NCI-H146 treated with DMSO at 0.1 percent for 48 hours (cell line): ENCODE results near the gene PDCL3.
A peak's percentile ranks its signal among the peaks of the same experiment; 100 is the strongest.

Source experiments
- DNase-seq: peaks from one replicate; lab custom pipeline; 2025; ENCODE audit not compliant: unreplicated experiment; lab: John Stamatoyannopoulos, UW

Gene PDCL3

DNA sequence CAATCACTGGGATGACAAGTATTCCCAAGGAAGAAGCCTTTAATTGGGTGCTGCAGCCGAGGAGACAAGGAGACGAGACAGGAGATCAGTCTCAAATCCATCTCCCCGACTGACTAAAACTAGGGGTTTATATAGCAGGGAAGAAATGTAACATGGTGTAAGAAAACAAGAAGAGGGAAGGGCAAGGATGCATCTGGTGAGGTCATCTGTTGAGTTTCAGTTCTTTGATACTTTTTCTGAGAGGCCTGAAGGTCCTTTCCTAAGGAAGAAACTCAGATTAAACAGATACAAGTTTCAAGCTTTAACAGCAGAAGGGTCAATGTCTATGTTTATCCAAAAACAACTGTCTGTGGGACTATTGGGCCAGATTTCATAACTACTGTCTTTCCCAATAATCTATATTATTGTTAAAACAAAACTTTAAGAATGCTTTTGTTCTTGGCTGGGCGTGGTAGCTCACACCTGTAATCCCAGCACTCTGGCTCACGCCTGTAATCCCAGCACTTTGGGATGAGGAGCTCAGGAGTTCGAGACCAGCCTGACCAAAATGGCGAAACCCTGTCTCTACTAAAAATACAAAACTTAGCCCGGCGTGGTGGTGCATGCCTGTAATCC, 2.5 kb upstream of the PDCL3 start:
- DNase-seq, result no peak

DNA sequence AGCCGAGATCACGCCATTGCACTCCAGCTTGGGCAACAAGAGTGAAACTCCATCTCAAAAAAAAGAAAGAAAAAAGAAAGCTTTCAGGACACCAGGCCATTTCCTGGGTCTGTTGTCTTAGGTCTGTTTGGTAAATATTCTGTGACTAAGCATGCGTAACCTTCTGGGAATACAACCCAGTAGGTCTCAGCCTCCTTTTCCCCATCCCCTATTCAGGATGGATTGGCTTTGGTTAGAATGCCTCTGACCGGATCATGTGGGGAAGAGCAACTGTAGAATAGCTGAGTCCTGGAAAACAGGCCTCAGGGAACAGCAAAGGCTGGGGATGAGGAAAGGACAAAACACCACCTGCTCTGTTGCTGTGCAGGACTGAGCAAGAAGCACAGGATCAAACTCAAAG, 1.6 kb upstream of the PDCL3 start:
- DNase-seq, result no peak

DNA sequence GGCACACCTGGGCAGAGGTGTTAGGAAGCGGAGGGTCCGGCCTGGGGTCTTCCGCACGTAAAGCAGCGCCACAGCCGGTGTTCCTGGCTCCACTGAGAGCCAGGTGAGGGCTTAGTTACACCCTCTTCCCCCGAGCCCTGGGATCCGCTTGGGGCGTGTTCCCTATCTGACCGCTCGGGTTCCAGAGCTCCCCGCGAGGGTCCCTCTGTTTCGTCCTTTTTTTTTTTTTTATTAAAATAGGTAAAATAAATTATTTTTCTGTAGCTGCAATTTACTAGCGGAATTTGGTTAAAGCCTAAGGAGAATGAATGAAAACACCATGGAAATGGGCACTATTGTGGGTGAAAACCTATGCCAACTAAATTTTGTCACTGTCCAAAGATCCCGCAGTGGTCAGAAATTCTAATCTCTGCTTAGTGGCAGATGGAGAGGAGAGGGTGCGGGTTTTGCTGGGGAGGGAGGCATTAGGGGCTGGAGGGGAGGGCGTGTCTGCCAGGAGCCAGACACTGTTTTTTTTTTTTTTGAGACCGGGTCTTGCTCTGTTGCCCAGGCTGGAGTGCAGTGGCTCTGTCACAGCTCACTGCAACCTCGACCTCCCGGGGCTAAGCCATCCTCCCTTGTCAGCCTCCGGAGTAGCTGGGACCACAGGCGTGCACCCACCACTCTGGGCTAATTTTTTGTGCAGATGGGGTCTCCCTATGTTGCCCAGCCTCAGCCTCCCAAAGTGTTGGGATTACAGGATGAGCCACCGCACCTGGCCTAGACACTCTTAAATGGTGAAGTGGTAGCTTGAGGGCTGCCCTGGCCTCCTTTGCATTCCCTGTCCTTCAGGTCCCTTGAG, 834 bp downstream of the PDCL3 start:
- peak; percentile 57 for DNase-seq

DNA sequence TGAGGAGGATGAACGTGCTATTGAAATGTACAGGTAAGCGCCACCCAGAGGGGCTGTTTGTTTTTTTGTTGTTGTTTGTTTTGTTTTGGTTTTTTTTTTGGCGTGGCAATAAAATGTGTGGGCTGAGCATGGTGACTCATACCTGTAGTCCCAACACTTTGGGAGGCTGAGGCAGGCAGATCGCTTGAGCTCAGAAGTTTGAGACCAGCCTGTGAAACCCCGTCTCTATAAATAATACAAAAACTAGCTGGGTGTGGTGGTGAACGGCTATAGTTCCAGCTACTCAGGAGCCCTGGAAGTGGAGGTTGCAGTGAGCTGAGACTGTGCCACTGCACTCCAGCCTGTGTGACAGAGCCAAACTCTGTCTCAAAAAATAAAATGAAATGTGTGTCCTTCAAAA, 6.2 kb downstream of the PDCL3 start:
- no peak for DNase-seq

DNA sequence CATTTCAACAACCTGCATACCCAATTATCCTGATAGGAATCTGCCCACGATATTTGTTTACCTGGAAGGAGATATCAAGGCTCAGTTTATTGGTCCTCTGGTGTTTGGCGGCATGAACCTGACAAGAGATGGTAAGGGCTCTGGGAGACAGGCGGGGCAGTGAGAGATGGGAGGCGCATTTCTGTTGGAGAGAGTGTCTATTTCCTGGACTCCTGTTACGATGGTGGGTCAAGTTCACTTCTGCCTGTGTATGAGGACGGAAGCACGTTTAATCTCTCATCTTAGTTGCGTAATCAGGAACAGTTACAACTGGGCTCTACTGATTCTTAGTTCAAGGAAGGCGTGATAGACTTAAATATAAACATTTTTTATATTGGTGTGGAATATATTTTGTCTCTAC, 8.9 kb downstream of the PDCL3 start:
- DNase-seq, result no peak

DNA sequence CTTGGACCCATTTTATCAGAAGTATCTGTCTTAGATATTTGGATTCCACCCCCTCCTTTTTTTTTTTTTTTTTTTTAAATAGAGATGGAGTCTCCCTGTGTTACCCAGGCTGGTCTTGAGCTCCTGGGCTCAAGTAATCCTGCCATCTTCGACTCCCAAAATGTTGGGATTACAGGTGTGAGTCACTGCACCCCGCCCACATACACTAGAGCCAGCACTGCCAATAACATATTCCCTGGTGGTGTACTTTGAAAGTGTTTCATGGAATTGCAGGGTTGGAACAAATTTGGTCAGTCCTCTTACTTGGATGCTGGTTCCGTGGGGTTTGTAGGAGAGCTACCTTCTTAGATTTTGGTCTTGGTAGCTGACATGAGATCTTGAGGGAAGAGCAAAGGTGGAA, 15.0 kb downstream of the PDCL3 start:
- DNase-seq, result no peak

DNA sequence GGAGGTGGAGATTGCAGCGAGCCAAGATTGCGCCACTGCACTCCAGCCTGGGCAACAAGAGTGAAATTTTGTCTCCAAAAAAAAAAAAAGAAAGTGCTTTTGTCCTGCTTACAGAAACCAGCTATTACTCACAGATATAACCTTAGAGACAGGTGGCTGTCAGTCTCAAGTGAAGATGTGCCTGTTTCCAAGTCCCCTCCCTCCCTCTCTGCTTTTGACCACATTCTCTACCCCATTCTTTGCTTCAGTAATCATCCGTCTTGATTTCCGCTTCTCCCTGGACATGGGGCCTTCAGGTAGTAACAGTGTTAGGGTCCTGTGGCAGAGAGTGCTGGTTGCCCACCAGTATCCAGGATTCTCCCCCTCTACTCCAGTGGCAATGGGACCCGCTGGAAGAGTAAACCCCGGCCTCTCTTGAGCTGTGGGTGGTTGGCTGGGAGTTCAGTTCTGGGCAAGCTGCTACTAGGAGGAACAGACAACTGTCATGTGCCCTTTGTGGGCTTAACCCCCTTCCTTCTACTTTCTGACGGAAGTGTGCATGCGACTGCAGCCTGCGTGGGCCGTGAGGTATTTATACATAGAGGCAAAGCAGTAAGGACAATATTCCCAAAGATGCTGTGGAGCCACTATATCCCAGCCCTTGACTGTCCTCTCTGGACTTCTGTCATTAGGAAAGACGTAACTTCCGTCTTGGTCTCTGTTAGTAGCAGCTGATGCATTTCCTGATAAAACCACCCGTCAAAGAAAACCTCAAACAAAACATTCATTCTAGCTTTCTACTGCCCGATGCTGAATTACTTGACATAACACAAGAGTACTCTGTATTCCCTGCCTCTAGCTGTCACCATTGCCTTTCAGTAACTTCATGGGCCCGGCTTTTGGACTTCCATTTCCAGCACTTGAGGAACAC, 17.8 kb downstream of the PDCL3 start:
- DNase-seq, result no peak

DNA sequence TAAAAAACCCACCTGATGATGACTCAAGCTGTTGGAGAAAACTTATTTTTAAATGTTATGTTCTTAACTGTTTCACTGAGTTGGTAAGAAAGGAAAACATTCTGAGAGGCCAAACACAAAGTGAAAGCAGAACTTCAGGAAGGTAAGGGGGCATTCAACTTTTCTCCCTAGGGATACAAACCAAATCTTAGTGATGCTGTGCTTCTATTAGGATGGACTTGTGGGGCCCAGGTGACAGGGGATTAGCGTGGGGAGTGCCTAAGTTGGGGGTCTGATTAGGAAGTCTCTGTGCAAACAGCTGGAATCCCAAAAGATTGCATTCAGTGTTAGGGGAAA, 18.5 kb downstream of the PDCL3 start:
- DNase-seq, result no peak

DNA sequence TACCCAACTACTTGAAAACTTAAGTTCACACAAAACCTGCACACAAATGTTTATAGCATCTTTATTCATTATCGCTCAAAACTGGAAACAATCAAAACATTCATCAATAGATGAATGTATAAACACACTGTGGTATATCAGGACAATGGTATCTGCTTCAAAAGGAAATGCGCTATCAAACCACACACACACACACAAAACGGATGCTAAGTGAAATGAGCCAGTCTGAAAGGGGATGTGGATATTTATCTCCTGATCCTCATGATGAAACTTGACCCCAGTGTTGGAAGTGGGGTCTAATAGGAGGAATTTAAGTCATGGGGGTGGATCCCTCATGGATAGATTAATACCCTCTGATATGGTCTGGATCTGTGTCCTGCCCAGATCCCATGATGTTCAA, 22.0 kb downstream of the PDCL3 start:
- no peak for DNase-seq

DNA sequence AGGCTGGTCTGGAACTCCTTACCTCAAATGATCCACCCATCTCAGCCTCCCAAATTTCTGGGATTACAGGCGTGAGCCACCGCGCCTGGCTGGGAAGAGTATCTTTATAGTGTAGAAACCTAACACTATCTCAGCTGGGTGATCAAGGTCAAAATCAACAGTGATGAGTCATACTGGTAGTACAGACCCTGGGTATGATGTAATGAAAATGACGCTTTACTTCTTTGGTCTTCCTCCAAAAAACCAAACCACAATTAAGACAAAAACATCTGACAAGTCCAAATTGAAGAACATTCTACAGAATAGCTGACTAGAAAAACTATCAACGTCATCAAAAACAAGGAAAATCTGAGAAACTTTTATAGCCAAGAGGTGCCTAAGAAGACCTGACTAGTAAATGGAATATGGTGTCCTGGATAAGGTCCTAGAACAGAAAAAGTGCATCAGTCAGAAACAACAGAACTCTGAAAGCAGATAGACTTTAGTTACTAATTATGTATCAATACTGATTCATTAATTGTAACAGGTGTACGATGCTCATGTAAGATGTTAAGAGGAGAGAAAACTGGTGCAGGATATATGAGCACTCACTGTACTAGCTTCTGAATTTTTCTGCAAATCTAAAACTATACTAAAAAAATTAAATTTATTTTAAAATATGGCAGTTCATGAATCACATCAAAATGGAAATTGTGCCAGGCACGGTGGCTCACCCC, 25.4 kb downstream of the PDCL3 start:
- DNase-seq, result no peak

DNA sequence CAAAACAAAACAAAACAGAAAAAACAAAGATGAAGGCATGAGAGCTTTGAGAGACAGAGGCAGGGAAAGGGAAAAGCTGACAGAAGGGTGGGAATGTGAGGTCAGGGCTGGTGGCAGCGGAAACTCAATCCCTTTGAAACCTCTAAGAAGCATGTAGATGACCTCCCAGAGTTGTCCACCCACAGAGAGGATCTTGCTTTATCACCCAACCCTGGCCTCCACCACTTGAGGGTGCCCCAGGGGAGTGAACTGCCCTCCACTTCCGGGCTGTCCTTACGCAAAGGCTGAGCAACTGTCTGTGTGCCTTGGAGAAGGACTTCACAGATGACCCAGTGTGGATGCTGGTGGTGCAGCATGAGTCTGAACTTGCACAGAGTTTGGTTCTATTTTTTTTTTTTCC, 26.7 kb downstream of the PDCL3 start:
- DNase-seq, result no peak

DNA sequence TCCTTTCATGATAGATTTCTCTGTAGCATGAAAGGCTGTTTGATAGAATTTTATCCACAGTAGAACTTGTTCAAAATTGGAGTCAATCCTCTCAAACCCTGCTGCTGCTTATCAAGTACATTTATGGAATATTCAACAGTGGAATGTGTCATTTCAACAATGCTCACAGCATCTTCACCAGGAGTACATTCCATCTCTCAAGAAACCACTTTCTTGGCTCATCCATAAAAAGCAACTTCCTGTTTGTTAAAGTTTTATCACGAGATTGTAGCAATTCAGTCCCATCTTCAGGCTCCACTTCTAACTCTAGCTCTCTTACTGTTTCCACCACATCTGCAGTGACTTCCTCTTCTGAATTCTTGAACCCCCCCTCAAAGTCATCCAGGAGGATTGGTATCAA, 29.4 kb downstream of the PDCL3 start:
- no peak for DNase-seq

DNA sequence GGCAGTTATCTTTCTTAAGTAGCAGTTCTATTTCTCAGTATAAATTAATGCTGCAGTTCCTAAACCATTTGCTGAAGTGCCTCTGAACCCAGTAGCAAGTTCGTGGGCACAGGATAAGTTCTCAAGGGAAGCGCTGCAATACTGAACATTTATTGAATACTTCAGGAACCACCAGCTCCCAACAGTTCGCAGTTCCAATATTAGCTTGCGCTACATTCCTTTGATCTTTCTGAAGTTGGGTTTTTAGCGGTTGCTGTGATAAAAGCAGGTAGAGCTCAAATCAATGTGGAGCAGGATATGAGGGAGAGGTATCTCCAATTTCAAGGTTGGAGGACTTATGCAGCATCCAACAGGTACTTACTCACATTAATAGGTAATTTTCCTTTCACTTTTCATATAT, 33.7 kb downstream of the PDCL3 start:
- no peak for DNase-seq

DNA sequence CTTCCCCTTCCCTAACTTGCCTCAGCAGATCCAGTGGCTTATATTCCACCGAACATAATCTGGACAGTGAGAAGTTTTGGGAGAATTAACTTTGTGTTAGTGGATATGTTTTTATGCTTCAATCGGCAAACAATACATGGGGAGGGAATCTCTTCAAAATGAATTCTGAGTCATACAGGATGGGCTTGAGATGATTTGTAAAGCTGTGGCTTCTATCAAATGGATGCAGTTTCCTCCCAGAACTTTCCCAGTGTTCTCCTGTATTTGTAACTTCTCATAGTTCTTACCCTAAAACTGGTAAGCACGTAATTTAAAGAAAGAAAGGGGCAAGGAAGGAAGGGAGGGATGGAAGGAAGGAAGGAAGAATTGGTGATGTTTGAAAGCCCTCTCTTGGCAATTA, 36.8 kb downstream of the PDCL3 start:
- no peak for DNase-seq

DNA sequence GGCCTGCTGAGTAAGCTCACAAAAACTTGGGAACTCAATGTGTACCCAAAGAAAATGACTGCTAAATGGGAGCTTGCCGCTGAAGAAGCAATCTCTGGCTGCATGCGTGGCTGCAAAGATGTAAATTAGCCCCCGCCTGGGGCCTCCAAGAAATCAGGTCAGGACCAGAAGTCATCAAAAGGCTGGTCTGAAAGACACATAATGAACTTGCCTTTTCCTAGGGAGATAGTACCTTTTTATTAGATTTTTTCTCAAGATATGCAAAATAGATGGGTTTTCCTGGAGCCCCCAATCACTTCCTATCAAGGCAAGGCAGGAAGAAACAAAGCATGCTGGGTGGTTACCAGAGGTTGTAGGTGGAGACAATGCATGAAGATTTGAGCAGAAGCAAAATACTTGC, 38.9 kb downstream of the PDCL3 start:
- no peak for DNase-seq

DNA sequence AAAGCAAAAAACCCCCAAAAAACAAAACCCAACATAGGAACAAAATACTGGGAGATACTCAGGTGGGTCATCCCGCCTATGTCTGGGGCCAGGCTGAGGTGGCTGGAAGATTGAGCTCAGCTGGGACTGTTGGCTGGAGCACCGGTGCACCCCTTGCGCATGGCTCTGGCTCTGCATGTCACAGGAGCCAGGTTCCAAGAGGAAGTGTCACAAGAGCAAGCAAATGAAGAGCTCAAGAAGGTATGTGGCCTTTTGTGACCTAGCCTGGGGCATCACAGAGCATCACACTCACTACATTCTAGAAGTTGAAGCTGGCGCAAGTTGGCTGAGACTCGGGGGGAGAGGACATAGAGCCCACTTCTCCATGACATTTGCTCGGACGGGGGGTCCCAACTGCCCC, 40.6 kb downstream of the PDCL3 start:
- DNase-seq, result no peak

DNA sequence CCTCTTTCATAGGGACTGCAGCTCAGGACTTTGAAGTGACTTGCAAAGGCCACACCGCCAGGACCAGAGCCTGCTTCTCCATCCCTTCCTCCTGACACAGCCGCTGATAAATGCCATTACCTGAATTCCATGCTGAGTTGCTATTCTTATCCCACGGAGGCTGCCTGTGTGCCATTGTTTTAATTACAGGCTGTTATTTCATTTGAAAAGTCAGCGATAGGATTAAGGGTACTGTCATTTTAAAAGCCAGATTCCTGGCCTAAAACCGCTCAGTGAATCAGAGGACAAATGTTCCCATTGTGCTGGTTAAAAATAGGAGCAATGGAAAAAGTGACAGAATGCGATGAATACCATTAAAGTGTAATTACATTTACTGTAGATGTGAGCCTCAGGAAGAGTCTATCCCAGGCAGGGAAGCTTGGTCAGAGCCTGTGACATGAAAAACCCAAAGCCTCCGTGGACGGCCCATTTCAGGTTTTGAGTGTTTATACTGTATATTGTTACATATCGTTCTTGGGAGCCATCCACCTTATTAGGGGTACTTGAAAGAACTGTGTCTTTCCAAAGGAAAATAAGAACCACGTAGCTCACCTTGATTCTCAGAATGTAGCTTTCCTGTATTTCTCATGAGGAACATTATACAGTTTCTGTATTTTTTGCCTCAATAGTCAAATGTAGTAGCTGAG, 41.3 kb downstream of the PDCL3 start:
- DNase-seq, result no peak

DNA sequence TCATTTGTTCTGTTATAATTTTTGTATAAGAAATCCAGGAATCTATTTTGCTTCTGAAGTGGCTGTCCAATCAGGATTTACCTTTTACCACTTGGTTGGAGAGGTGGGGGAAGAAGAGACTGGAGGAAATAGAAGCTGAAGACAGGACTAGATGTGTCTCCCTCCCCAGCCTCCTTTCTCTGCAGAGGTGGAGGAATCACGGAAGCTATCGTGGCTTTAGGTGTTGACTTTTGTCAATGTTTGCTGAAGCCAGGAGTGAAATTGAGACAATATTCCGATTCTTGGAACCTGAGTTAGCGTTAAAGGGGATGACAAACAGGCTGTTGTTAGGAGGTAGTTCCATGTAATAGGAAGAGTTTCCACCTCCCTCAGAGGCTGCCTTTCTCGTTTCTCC, 43.5 kb downstream of the PDCL3 start:
- no peak for DNase-seq

DNA sequence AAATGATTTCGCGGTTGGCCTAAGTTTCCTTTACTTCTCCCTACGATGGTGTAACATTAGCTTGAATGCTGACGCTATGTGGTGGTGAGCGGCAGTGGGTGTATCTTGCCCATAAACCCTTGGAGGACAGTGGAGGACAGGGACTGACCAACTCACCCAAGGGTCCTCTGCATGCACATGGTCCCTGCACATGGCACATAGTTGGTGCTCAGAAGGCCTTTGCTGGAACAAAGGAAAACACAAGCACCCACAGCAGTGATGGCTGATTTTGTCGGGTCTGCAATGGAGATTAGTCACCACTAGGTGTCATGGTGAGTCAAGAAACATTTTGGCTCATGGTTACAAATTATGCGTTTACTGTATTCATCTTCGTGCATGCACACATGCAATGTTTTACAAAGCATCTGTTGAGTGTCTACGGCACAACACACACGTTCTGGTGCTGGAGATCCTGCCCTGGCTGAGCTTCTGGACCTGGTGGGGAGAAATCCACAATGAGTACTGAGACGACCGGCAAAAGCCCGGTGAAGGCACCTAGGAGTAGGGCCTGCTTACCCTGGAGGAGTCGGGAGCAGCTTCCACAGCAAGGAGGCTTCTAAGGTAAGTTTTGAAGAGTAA, 44.0 kb downstream of the PDCL3 start:
- peak; percentile 35 for DNase-seq

DNA sequence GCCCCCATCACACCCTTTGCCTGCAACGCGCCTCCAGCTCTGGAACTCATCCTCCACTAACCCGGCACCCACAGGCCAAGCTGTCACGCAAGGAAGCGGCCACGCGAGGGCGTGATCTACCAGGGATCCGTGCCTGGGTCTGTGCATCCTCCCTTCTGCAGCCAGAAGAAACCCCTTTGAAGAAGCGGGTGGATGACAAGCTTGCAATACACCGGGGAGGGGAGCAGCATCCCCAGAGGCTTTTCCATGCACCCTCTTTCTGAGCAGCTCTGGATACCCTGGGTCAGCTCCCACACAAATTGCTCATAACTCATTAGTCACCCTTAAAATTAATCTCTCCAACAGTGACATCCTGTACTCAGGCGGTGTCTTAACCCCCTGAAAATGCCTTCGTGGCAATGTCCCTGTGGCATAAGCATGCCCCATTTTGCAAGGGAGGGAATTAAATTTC, 47.6 kb downstream of the PDCL3 start:
- DNase-seq, result peak; percentile 3
